HepG2 (cell line): Measurements from ENCODE around the gene RHAG. TPM values are rescaled to one million over a fixed set of nuclear protein-coding genes. Genes with fewer than 3 reads are reported as not detected.

Source experiments
- ATAC-seq: fragments of 200-7000 bp; cut with Tn5 transposase; 3 replicates; pipeline ENCODE4 v1.9.1; 2020; ENCODE audit warnings: mild to moderate bottlenecking, moderate library complexity
- BruUV-seq: library from RNA; stranded (reverse); fragments of 400-500 nt; replicated peaks from 2 replicates; lab custom pipeline; 2021; lab: Mats Ljungman, UMichigan
- CTCF ChIA-PET: fragments of 300-600 bp; formaldehyde crosslinking; extraction: SDS; loops from one replicate; lab custom pipeline; 2021; ENCODE audit warnings: low total read pairs, inconsistent platforms, low intra/inter-chr PET ratio; lab: Yijun Ruan, JAX
- POLR2A ChIA-PET: fragments of 350-600 bp; sonication (Branson Sonifier 250); formaldehyde crosslinking; loops from one replicate; lab custom pipeline; 2020; ENCODE audit warnings: antibody characterized with exemption, inconsistent platforms; lab: Yijun Ruan, JAX
- DNase-seq: peaks from one replicate; pipeline ENCODE4 v3.0.0-alpha.2; 2015; ENCODE audit warnings: low spot score
- FAIRE-seq: peaks from 3 replicates; lab custom pipeline; 2011; peaks lifted over from hg19 to GRCh38; lab: Jason Lieb, UNC
- H2AFZ ChIP-seq: one replicate; pipeline ENCODE4 v1.6.1; 2011; ENCODE audit warnings: low read length, inconsistent platforms
- H3K27ac ChIP-seq: fragments of 300-600 bp; 3 replicates; pipeline ENCODE4 v1.8.0; 2011; ENCODE audit warnings: mixed run types, mild to moderate bottlenecking, mixed read lengths, low read length, inconsistent platforms; ENCODE audit not compliant: insufficient read depth; ENCODE audit errors: extremely low read length
- H3K27me3 ChIP-seq, 2 experiments: fragments of 200-600 bp in 1 of 2; 2 replicates in 1 of 2; 3 replicates in 1 of 2; pipeline versions ENCODE4 v1.6.0 to v1.8.0; 2011; ENCODE audit warnings: low read length in 2 of 2, mild to moderate bottlenecking in 2 of 2, moderate library complexity in 2 of 2, inconsistent platforms in 1 of 2; ENCODE audit not compliant: insufficient read depth in 2 of 2, control insufficient read depth in 1 of 2
- H3K36me3 ChIP-seq, 2 experiments: fragments of 200-600 bp in 1 of 2; replicated peaks in 1 of 2; 2 replicates in 1 of 2; 3 replicates in 1 of 2; pipeline versions ENCODE4 v1.5.1 to v1.8.0; 2011; ENCODE audit warnings: low read length in 2 of 2, inconsistent platforms in 1 of 2; ENCODE audit not compliant: insufficient read depth in 2 of 2, control insufficient read depth in 1 of 2
- H3K4me1 ChIP-seq: 2 replicates; pipeline ENCODE4 v1.5.1; 2012; ENCODE audit warnings: low read length, inconsistent platforms; ENCODE audit not compliant: insufficient read depth
- H3K4me2 ChIP-seq: 2 replicates; pipeline ENCODE4 v1.6.0; 2011; ENCODE audit warnings: low read depth, low read length, inconsistent platforms
- H3K4me3 ChIP-seq, 3 experiments: fragments of 200-600 bp in 1 of 3; sonication (generic), shearing (Covaris generic) in 1 of 3; replicated peaks in 1 of 3; 2 replicates each; pipeline ENCODE4 v1.5.1; 2011 to 2016; ENCODE audit warnings: low read length in 3 of 3, inconsistent platforms in 2 of 3, low read depth in 2 of 3, mild to moderate bottlenecking in 2 of 3, control low read depth in 1 of 3, mixed read lengths in 1 of 3; ENCODE audit not compliant: insufficient read depth in 1 of 3
- H3K79me2 ChIP-seq: one replicate; pipeline ENCODE4 v1.6.1; 2011; ENCODE audit warnings: low read length, inconsistent platforms; ENCODE audit not compliant: insufficient read depth
- H3K9ac ChIP-seq: 2 replicates; pipeline ENCODE4 v1.6.0; 2011; ENCODE audit warnings: mild to moderate bottlenecking, low read depth, low read length, inconsistent platforms; ENCODE audit not compliant: insufficient read depth
- H3K9me3 ChIP-seq: 2 replicates; pipeline ENCODE4 v1.5.1; 2012; ENCODE audit warnings: mild to moderate bottlenecking, low read length
- H4K20me1 ChIP-seq: 2 replicates; pipeline ENCODE4 v1.6.0; 2011; ENCODE audit warnings: inconsistent platforms, mild to moderate bottlenecking, low read length, moderate library complexity; ENCODE audit not compliant: insufficient read depth
- GABPA ChIP-seq, 2 experiments: IDR thresholded peaks; 2 replicates each; pipeline ENCODE4 v1.6.1; 2011 to 2016; ENCODE audit warnings: low read depth in 2 of 2, low read length in 1 of 2, missing biosample characterization in 1 of 2, missing genetic modification characterization in 1 of 2
- MAFF ChIP-seq: IDR thresholded peaks from 2 replicates; pipeline ENCODE4 v1.6.1; 2011; ENCODE audit warnings: low read depth, low read length, improper control_type of control experiment
- MAFK ChIP-seq, 2 experiments: IDR thresholded peaks in 1 of 2; conservative IDR thresholded peaks in 1 of 2; 2 replicates each; pipeline ENCODE4 v1.6.1; 2011; ENCODE audit warnings: improper control_type of control experiment in 2 of 2, low read length in 2 of 2
- ZBTB34 ChIP-seq: sonication (generic); formaldehyde crosslinking; IDR thresholded peaks from 2 replicates; pipeline ENCODE4 v1.8.0; 2022; ENCODE audit warnings: mild to moderate bottlenecking, missing genetic modification reagents
- ZNF83 ChIP-seq: sonication (generic); formaldehyde crosslinking; IDR thresholded peaks from 2 replicates; pipeline ENCODE4 v1.4.0; 2020; ENCODE audit warnings: missing genetic modification reagents, mild to moderate bottlenecking, borderline replicate concordance
- in situ Hi-C: cut with HindIII; loops from 2 replicates; pipeline ENCODE4 v1.10.0; 2017; ENCODE audit warnings: low pct_unique_long_range_greater_than_20kb; ENCODE audit not compliant: extremely low pct_ligation_motif_present
- intact Hi-C: fragments of 100-400 bp; cut with micrococcal nuclease; formaldehyde crosslinking; loops from one replicate; pipeline ENCODE4 v1.10.0; 2022; ENCODE audit not compliant: unreplicated experiment
- polyA plus RNA-seq, 8 experiments: library from polyadenylated mRNA; depleted of rRNA in 3 of 8; stranded (reverse) in 7 of 8; unstranded in 1 of 8; fragments of >200 nt; fragmentation: Illumina TruSeq in 4 of 8; extraction: Trizol in 4 of 8; gene quantifications; 2 replicates each; pipeline versions ENCODE4 v1.2.1 to v1.2.3, GENCODE V29; 2011 to 2016; ENCODE audit warnings: low read depth in 4 of 8, missing spikeins in 1 of 8, mixed read lengths in 1 of 8; ENCODE audit not compliant: insufficient read depth in 1 of 8
- total RNA-seq, 5 experiments: library from RNA; depleted of rRNA; stranded (reverse); fragments of >200 nt; fragmentation: Illumina TruSeq; extraction: Trizol; gene quantifications; 2 replicates each; pipeline ENCODE4 v1.2.3, GENCODE V29; 2016; ENCODE audit warnings: low read depth in 1 of 5
- TF ChIP-seq, protein P1 (sequence below): sonication (generic); formaldehyde crosslinking; IDR thresholded peaks from 2 replicates; pipeline ENCODE4 v1.5.1; 2020; ENCODE audit warnings: mild to moderate bottlenecking, moderate library complexity, missing genetic modification reagents

Gene RHAG
- total and polyA plus RNA-seq, 2 of the 13 experiments (the other 11 are each of a cell fraction or from before 2014, with no cell fraction given) = not detected

- TF ChIP-seq ZBTB34 (CRISPR knock-in tag) (no peak), MAFK (conservative IDR thresholded peaks at IDR 0.05 in 1 of 2, IDR thresholded peaks at IDR 0.05 in 1 of 2; ENCODE audit: low read length in 2 of 2) (no peak), ZNF83 (CRISPR knock-in tag) (no peak)
- TF ChIP-seq, protein P1, sequence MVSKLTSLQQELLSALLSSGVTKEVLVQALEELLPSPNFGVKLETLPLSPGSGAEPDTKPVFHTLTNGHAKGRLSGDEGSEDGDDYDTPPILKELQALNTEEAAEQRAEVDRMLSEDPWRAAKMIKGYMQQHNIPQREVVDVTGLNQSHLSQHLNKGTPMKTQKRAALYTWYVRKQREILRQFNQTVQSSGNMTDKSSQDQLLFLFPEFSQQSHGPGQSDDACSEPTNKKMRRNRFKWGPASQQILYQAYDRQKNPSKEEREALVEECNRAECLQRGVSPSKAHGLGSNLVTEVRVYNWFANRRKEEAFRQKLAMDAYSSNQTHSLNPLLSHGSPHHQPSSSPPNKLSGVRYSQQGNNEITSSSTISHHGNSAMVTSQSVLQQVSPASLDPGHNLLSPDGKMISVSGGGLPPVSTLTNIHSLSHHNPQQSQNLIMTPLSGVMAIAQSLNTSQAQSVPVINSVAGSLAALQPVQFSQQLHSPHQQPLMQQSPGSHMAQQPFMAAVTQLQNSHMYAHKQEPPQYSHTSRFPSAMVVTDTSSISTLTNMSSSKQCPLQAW = no peak
Observed at GRCh38 chr6:49582529-49582928, 54.1 kb downstream of the RHAG start (continued).

GRCh38 chr6:49579649-49580048 lies 57.0 kb downstream of the RHAG start:
- BruUV-seq = no TSS peak
- Histone ChIP-seq H3K9ac (no peak overlapping the region), H3K4me3 (no peak overlapping the region), H3K27ac (no peak overlapping the region), H3K79me2 (no peaks in the 10 kb centered on the region), H3K9me3 (no peaks in the 10 kb centered on the region), H2AFZ (no peak overlapping the region), H3K4me2 (no peak overlapping the region), H3K36me3 (no peaks in the 10 kb centered on the region), H4K20me1 (no peaks in the 10 kb centered on the region), H3K4me1 (no peaks in the 10 kb centered on the region), H3K27me3 (no peaks in the 10 kb centered on the region)
- no peak for DNase-seq
- in situ Hi-C loops = no loop called here
- peak; percentile 21; the same call in 1 of the 2 replicates for TF ChIP-seq MAFF
- TF ChIP-seq MAFK (conservative IDR thresholded peaks at IDR 0.05 in 1 of 2, IDR thresholded peaks at IDR 0.05 in 1 of 2; ENCODE audit: low read length in 2 of 2) = peak; percentile 26 to 66; a peak in 3 of 4 replicates
- TF ChIP-seq GABPA (IDR thresholded peaks at IDR 0.05; ENCODE audit: low read depth, low read length) = no peak
- TF ChIP-seq GABPA (CRISPR knock-in tag; IDR thresholded peaks at IDR 0.05; ENCODE audit: low read depth) = no peak
- POLR2A ChIA-PET = no interaction called here
- no peak for FAIRE-seq
- ATAC-seq = no peak
- CTCF ChIA-PET = no interaction called here
- intact Hi-C loops = no loop called here
